Gastrocnemius medialis (tissue), 4 donors: ENCODE measurements around the gene STK35. TPM values are rescaled to one million over a fixed set of nuclear protein-coding genes. Genes with fewer than 3 reads are reported as not detected.

ENCODE experiments used
- ATAC-seq, 2 donors: fragments of 150-250 bp; one replicate each; pipeline ENCODE4 v1.9.1; 2016
- DNase-seq, 2 donors: peaks; one replicate each; pipeline ENCODE4 v3.0.0-alpha.2; 2019
- H3K27ac ChIP-seq, 4 donors: fragments of 200-600 bp; sonication (generic); 1 replicate in 1 of 4; 2 replicates in 3 of 4; pipeline ENCODE4 v1.5.1; 2016 to 2018; ENCODE audit warnings: mild to moderate bottlenecking in 2 of 4, moderate library complexity in 1 of 4
- H3K27me3 ChIP-seq, 3 donors: fragments of 200-600 bp; sonication (generic) in 2 of 3; 1 replicate in 1 of 3; 2 replicates in 2 of 3; pipeline versions ENCODE4 v1.5.1 to v1.6.0; 2016 to 2019; ENCODE audit warnings: mild to moderate bottlenecking in 1 of 3, moderate library complexity in 1 of 3
- H3K36me3 ChIP-seq, 2 donors: fragments of 200-600 bp; sonication (generic) in 1 of 2; one replicate each; pipeline ENCODE4 v1.5.1; 2017 to 2018
- H3K4me1 ChIP-seq, 2 donors: fragments of 200-600 bp; sonication (generic) in 1 of 2; one replicate each; pipeline ENCODE4 v1.5.1; 2016 to 2017; ENCODE audit warnings: mild to moderate bottlenecking in 2 of 2
- H3K4me3 ChIP-seq, 4 donors: fragments of 200-600 bp; sonication (generic) in 3 of 4; 1 replicate in 1 of 4; 2 replicates in 3 of 4; pipeline ENCODE4 v1.5.1; 2016 to 2019; ENCODE audit warnings: mild to moderate bottlenecking in 2 of 4
- H3K9me3 ChIP-seq, 3 donors: fragments of 200-600 bp; sonication (generic) in 2 of 3; 1 replicate in 1 of 3; 2 replicates in 2 of 3; pipeline ENCODE4 v1.5.1; 2016 to 2019
- POLR2A ChIP-seq, 2 donors: fragments of 450-650 bp; IDR thresholded peaks; one replicate each; pipeline ENCODE4 v1.6.1; 2017; ENCODE audit warnings: antibody characterized with exemption in 2 of 2, mild to moderate bottlenecking in 2 of 2, moderate library complexity in 2 of 2
- in situ Hi-C, 4 donors: fragments of 200-750 bp; cut with MboI; loops; one replicate each; pipeline versions ENCODE4 v1.15.0 to v1.8.0; 2017; ENCODE audit warnings: low sequenced_read_pairs in 4 of 4
- intact Hi-C: fragments of 100-400 bp; cut with DNase I; formaldehyde crosslinking; loops from one replicate; pipeline ENCODE4 v1.15.1; 2023; ENCODE audit warnings: low total_unique reads
- total RNA-seq, 4 donors: library from RNA; depleted of rRNA; stranded (reverse); fragments of >200 nt; gene quantifications; one replicate each; pipeline versions ENCODE4 v1.1.0 to v1.2.3, GENCODE V29; 2016
- TF ChIP-seq, protein P1 (sequence below), 5 experiments: fragments of 450-650 bp in 3 of 5; fragments of 200-600 bp in 2 of 5; sonication (generic) in 2 of 5; IDR thresholded peaks in 4 of 5; conservative IDR thresholded peaks in 1 of 5; 1 replicate in 4 of 5; 2 replicates in 1 of 5; pipeline ENCODE4 v1.5.1; 2016 to 2019; ENCODE audit warnings: antibody characterized with exemption in 5 of 5, mild to moderate bottlenecking in 3 of 5, moderate library complexity in 3 of 5

The STK35 gene
- total RNA-seq, 4 donors from 2014 or later = 2.9 to 9.1 (median 6.3) TPM

DNA sequence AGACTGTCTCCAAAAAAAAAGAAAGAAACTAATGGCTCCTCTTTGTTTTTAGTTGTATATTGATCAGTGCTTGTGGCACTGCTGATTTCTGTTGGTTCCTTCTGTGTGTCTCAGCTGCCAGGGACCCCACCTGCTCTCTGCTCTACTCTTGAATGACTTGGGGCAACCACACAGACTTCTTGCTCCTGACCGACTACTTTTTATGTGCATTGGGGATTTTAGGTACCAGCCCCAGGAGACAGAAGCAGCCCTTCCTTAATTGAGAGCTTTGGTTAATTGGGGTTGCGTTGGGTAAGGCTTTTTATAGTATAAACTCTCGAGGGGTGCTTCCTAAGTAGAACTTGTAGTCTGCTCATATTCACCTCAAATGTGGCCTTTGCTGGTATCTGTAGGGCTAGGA lies 6.9 kb downstream of the STK35 start:
- no peak for ATAC-seq
- H3K36me3 ChIP-seq = no peaks in the 10 kb centered on the region
- TF ChIP-seq, protein P1, sequence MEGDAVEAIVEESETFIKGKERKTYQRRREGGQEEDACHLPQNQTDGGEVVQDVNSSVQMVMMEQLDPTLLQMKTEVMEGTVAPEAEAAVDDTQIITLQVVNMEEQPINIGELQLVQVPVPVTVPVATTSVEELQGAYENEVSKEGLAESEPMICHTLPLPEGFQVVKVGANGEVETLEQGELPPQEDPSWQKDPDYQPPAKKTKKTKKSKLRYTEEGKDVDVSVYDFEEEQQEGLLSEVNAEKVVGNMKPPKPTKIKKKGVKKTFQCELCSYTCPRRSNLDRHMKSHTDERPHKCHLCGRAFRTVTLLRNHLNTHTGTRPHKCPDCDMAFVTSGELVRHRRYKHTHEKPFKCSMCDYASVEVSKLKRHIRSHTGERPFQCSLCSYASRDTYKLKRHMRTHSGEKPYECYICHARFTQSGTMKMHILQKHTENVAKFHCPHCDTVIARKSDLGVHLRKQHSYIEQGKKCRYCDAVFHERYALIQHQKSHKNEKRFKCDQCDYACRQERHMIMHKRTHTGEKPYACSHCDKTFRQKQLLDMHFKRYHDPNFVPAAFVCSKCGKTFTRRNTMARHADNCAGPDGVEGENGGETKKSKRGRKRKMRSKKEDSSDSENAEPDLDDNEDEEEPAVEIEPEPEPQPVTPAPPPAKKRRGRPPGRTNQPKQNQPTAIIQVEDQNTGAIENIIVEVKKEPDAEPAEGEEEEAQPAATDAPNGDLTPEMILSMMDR (IDR thresholded peaks at IDR 0.05 in 4 of 5, conservative IDR thresholded peaks at IDR 0.05 in 1 of 5) = no peak
- no peak for TF ChIP-seq POLR2A (IDR thresholded peaks at IDR 0.05)
- no peaks in the 10 kb centered on the region for H3K27me3 ChIP-seq
- DNase-seq = no peak
- peak overlapping the region; percentile 64 to 77 (median 74) for H3K27ac ChIP-seq
- intact Hi-C loops = loop anchor here (10.0 kb wide), 1 partner anchor 1274 kb away; the partner anchor contains the start of gene FAM110A
- in situ Hi-C loops = no loop called here
- peaks cover 77 to 98% of the 10 kb centered on the region in 2 donors for H3K4me1 ChIP-seq
- no peaks in the 10 kb centered on the region for H3K9me3 ChIP-seq
- no peak overlapping the region for H3K4me3 ChIP-seq

DNA sequence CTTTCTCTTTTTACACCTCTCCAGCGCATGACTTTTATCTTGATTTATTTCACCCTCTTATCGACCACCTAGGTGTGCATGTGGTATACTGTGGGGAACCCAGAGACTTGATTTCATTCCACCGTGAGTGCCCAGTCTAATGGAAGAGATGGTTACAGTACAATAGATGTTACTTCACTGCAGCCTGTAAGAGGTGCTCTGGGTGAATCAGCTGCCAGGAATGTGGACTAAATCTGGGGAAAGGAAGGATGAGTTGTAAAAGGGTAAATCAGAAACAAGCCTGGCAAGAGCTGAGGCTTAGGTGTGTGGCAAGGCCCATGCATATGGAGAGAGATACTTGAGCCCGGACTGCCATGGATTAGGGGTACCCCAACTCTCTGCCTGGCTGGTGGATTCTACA lies 7.4 kb downstream of the STK35 start:
- TF ChIP-seq POLR2A (IDR thresholded peaks at IDR 0.05) = no peak
- TF ChIP-seq, protein P1 (IDR thresholded peaks at IDR 0.05 in 4 of 5, conservative IDR thresholded peaks at IDR 0.05 in 1 of 5) = no peak
- Histone ChIP-seq H3K4me1 (peaks cover 74 to 96% of the 10 kb centered on the region in 2 donors), H3K4me3 (no peak overlapping the region), H3K27me3 (no peaks in the 10 kb centered on the region), H3K36me3 (no peaks in the 10 kb centered on the region), H3K27ac (peak overlapping the region; percentile 64 to 77 (median 74)), H3K9me3 (no peaks in the 10 kb centered on the region)
- peak; percentile 18 to 75 for ATAC-seq
- in situ Hi-C loops = no loop called here
- intact Hi-C loops = loop anchor here (10.0 kb wide), 1 partner anchor 1274 kb away; the partner anchor contains the start of gene FAM110A
- peak in 1 of 2 donors; percentile 33 for DNase-seq

DNA sequence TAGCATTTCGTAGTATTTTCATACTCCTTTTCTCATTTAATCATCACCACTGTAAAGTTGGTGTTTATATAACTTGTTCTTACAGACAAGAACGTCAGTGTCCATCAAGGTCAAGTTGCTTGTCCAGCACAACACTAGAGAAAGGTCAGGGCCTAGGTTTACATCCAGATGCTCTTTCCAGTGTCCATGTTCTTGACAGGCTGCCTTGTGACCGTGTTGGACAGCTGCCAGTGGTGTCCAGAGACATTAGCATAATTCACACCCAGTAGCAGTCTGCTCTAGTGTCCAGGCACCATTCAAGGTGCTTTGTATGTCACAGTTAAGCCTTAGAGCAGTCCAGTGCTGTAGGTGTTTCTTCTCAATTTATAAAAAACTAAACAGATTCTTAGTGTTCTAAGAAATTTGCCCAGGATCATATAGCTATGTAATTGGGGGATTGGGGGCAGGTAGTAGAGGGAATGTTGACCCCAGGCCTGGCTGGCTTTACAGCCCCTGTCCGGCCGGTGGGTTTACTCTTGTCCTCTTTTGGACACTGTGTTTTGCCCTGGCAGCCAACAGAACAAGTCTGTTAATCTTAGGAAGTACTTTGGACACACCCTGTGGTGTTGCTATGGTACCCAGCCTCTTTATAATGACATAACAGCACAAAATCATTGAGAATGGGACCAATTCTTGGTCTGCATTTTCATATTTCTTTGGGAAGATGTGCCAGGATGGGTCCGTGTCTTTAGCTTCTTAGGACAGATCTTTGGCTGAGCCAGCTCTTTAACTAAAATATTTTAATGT lies 8.0 kb downstream of the STK35 start:
- Histone ChIP-seq H3K4me3 (no peak overlapping the region), H3K9me3 (no peaks in the 10 kb centered on the region), H3K27ac (peak overlapping the region; percentile 64 to 77 (median 74)), H3K27me3 (no peaks in the 10 kb centered on the region), H3K4me1 (peaks cover 74 to 96% of the 10 kb centered on the region in 2 donors), H3K36me3 (no peaks in the 10 kb centered on the region)
- in situ Hi-C loops = no loop called here
- intact Hi-C loops = loop anchor here (10.0 kb wide), 1 partner anchor 1275 kb away; the partner anchor contains the start of gene FAM110A
- DNase-seq (peak; percentile 75 to 85), ATAC-seq (peak; percentile 87 to 90)
- TF ChIP-seq POLR2A (IDR thresholded peaks at IDR 0.05) = no peak
- TF ChIP-seq, protein P1 (IDR thresholded peaks at IDR 0.05 in 4 of 5, conservative IDR thresholded peaks at IDR 0.05 in 1 of 5) = no peak

DNA sequence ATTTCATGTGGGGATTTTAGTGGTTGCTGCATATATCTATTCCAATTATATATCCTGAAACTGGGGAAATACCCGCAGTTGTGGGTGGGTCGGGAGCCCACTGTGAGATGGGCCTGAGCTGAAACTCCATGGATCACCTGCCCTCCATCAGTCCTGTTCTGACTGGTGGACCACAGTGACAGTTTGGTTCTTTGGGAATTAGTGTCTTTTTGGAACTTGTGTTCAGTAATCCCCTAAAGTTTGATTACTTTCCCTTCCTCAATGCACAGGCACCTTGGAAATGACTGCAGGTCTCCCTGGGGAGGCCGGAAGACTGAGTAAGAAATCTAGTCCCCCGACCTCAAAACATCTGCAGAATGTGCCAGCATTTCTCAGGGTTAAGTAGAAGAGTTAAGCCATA lies 11.3 kb downstream of the STK35 start:
- no peak for DNase-seq
- ATAC-seq = no peak
- TF ChIP-seq, protein P1 (IDR thresholded peaks at IDR 0.05 in 4 of 5, conservative IDR thresholded peaks at IDR 0.05 in 1 of 5) = no peak
- TF ChIP-seq POLR2A (IDR thresholded peaks at IDR 0.05) = no peak
- no peaks in the 10 kb centered on the region for H3K9me3 ChIP-seq
- H3K4me1 ChIP-seq = peaks cover 58 to 84% of the 10 kb centered on the region in 2 donors
- in situ Hi-C loops (no loop called here), intact Hi-C loops (no loop called here)
- H3K36me3 ChIP-seq = peaks cover 0 to 17% of the 10 kb centered on the region in 2 donors
- no peak overlapping the region for H3K27ac ChIP-seq
- no peak overlapping the region for H3K4me3 ChIP-seq
- no peaks in the 10 kb centered on the region for H3K27me3 ChIP-seq
